ENCODE measurements around the gene GPC6. TPM values are rescaled to one million over a fixed set of nuclear protein-coding genes. Genes with fewer than 3 reads are reported as not detected.
"Not testable (repeated sequence)": the region's sequence is repeated elsewhere in the genome, so short reads cannot be mapped to it uniquely, and the experiment has no call there.

GPC6 gene
- total and polyA plus RNA-seq, 2 donors (not counting 1 experiment from before 2014, with no cell fraction given): not detected

GRCh38 chr13:94205896-94206295, 979.3 kb downstream of the GPC6 start:
- Histone ChIP-seq H3K4me2 (replicated peaks; ENCODE audit: low read depth, low read length, poor library complexity, severe bottlenecking) (no peak overlapping the region), H3K36me3 (replicated peaks in 1 of 2; ENCODE audit: control extremely low read depth in 1 of 2, control insufficient read depth in 1 of 2, extremely low read depth in 1 of 2, insufficient read depth in 2 of 2, low read length in 1 of 2) (no peaks in the 10 kb centered on the region), H3K9ac (ENCODE audit: low read length) (no peak overlapping the region), H2AFZ (ENCODE audit: insufficient read depth, low read depth, low read length, poor library complexity, severe bottlenecking) (no peak overlapping the region), H3K27ac (ENCODE audit: low read length in 2 of 2) (no peak overlapping the region), H3K9me3 (ENCODE audit: control extremely low read depth in 1 of 3, control insufficient read depth in 2 of 3, insufficient read depth in 1 of 3, low read length in 2 of 3) (no peaks in the 10 kb centered on the region), H3K4me3 (ENCODE audit: control extremely low read depth in 1 of 5, extremely low read depth in 1 of 5, insufficient read depth in 1 of 5, low read depth in 2 of 5, low read length in 4 of 5) (no peak overlapping the region), H3K4me1 (ENCODE audit: control insufficient read depth in 2 of 2, insufficient read depth in 2 of 2, low read length in 2 of 2) (no peaks in the 10 kb centered on the region), H3K27me3 (replicated peaks in 1 of 4; ENCODE audit: control extremely low read depth in 1 of 4, control insufficient read depth in 3 of 4, insufficient read depth in 4 of 4, low read length in 3 of 4) (no peaks in the 10 kb centered on the region), H4K20me1 (ENCODE audit: control insufficient read depth, insufficient read depth, low read length, poor library complexity, severe bottlenecking) (no peaks in the 10 kb centered on the region), H3K79me2 (ENCODE audit: control insufficient read depth, insufficient read depth, low read length) (no peaks in the 10 kb centered on the region)
- H3K4me3 Mint-ChIP-seq: no peak overlapping the region
- H3K4me1 Mint-ChIP-seq: no peaks in the 10 kb centered on the region
- TF ChIP-seq CTCF (IDR thresholded peaks at IDR 0.05) (no peak), EZH2 (IDR thresholded peaks at IDR 0.05; ENCODE audit: borderline replicate concordance, insufficient read depth, low read depth, low read length, poor library complexity, severe bottlenecking) (no peak)
- no peak overlapping the region for H3K27ac Mint-ChIP-seq
- 71% methylated on average over 1 of the region's 3 CpGs for WGBS (ENCODE audit: insufficient coverage)
- CTCF ChIA-PET: no interaction called here
- intact Hi-C loops (cut with micrococcal nuclease): no loop called here
- no peaks in the 10 kb centered on the region for H3K27me3 Mint-ChIP-seq
- ATAC-seq (ENCODE audit: low read depth) (no peak), DNase-seq (no peak)
- H3K9me3 Mint-ChIP-seq (ENCODE audit: insufficient read depth): no peaks in the 10 kb centered on the region
- POLR2A ChIA-PET: no interaction called here

DNA sequence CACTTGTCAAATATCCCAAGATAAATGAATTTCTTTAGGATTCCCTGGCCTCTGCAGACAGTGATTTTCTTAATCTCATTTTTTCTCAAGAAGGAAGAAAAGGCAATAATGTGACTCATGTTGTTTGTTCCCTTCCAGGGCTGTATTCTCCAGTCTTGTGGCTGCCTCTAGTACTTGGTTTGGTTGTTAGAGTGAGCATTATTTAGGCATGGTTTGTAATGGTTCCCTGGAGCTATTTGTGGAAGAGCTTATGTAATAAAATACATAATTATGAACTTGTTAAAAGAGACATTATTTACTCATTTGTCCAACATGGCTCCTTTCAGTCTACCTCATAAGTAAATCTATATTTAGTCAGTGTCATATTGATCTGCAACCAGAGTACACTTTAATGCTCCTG, 982.5 kb downstream of the GPC6 start:
- H3K9me3 ChIP-seq (ENCODE audit: control extremely low read depth in 1 of 3, control insufficient read depth in 2 of 3, insufficient read depth in 1 of 3, low read length in 2 of 3): no peaks in the 10 kb centered on the region
- H3K9ac ChIP-seq (ENCODE audit: low read length): no peak overlapping the region
- H2AFZ ChIP-seq (ENCODE audit: insufficient read depth, low read depth, low read length, poor library complexity, severe bottlenecking): no peak overlapping the region
- Mint-ChIP-seq H3K4me3 (no peak overlapping the region), H3K27ac (no peak overlapping the region), H3K27me3 (no peaks in the 10 kb centered on the region), H3K4me1 (no peaks in the 10 kb centered on the region), H3K9me3 (ENCODE audit: insufficient read depth) (no peaks in the 10 kb centered on the region)
- no peaks in the 10 kb centered on the region for H3K27me3 ChIP-seq (replicated peaks in 1 of 4; ENCODE audit: control extremely low read depth in 1 of 4, control insufficient read depth in 3 of 4, insufficient read depth in 4 of 4, low read length in 3 of 4)
- intact Hi-C loops (cut with micrococcal nuclease): no loop called here
- no peak for ATAC-seq (ENCODE audit: low read depth)
- no peak overlapping the region for H3K27ac ChIP-seq (ENCODE audit: low read length in 2 of 2)
- CTCF ChIA-PET: no interaction called here
- POLR2A ChIA-PET: no interaction called here
- no peaks in the 10 kb centered on the region for H3K36me3 ChIP-seq (replicated peaks in 1 of 2; ENCODE audit: control extremely low read depth in 1 of 2, control insufficient read depth in 1 of 2, extremely low read depth in 1 of 2, insufficient read depth in 2 of 2, low read length in 1 of 2)
- no peak for DNase-seq
- no peak overlapping the region for H3K4me3 ChIP-seq (ENCODE audit: control extremely low read depth in 1 of 5, extremely low read depth in 1 of 5, insufficient read depth in 1 of 5, low read depth in 2 of 5, low read length in 4 of 5)
- H3K4me2 ChIP-seq (replicated peaks; ENCODE audit: low read depth, low read length, poor library complexity, severe bottlenecking): no peak overlapping the region
- no peaks in the 10 kb centered on the region for H4K20me1 ChIP-seq (ENCODE audit: control insufficient read depth, insufficient read depth, low read length, poor library complexity, severe bottlenecking)
- H3K79me2 ChIP-seq (ENCODE audit: control insufficient read depth, insufficient read depth, low read length): no peaks in the 10 kb centered on the region
- TF ChIP-seq CTCF (IDR thresholded peaks at IDR 0.05) (no peak), EZH2 (IDR thresholded peaks at IDR 0.05; ENCODE audit: borderline replicate concordance, insufficient read depth, low read depth, low read length, poor library complexity, severe bottlenecking) (no peak)
- H3K4me1 ChIP-seq (ENCODE audit: control insufficient read depth in 2 of 2, insufficient read depth in 2 of 2, low read length in 2 of 2): no peaks in the 10 kb centered on the region

DNA sequence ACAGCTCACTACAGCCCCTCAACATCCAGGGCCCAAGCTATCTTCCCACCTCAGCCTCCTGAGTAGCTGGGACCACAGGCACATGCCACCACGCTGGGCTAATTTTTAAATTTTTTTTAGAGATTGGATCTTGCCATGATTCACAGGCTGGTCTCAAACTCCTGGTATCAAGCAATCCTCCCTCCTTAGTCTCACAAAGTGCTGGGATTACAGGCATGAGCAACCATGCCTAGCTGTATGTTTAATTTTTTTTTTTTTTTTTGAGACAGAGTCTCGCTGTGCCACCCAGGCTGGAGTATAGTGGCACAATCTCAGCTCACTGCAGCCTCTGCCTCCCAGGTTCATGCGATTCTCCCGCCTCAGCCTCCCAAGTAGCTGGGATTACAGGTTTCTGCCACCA, 983.3 kb downstream of the GPC6 start:
- H4K20me1 ChIP-seq (ENCODE audit: control insufficient read depth, insufficient read depth, low read length, poor library complexity, severe bottlenecking); H3K27me3 Mint-ChIP-seq; H3K4me1 Mint-ChIP-seq; H3K27ac Mint-ChIP-seq; CTCF ChIA-PET; ATAC-seq (ENCODE audit: low read depth); POLR2A ChIA-PET; H3K36me3 ChIP-seq (replicated peaks in 1 of 2; ENCODE audit: control extremely low read depth in 1 of 2, control insufficient read depth in 1 of 2, extremely low read depth in 1 of 2, insufficient read depth in 2 of 2, low read length in 1 of 2); DNase-seq; H3K27me3 ChIP-seq (replicated peaks in 1 of 4; ENCODE audit: control extremely low read depth in 1 of 4, control insufficient read depth in 3 of 4, insufficient read depth in 4 of 4, low read length in 3 of 4); H3K4me2 ChIP-seq (replicated peaks; ENCODE audit: low read depth, low read length, poor library complexity, severe bottlenecking); H3K9me3 Mint-ChIP-seq (ENCODE audit: insufficient read depth); H3K9me3 ChIP-seq (ENCODE audit: control extremely low read depth in 1 of 3, control insufficient read depth in 2 of 3, insufficient read depth in 1 of 3, low read length in 2 of 3); H2AFZ ChIP-seq (ENCODE audit: insufficient read depth, low read depth, low read length, poor library complexity, severe bottlenecking); H3K4me3 Mint-ChIP-seq; H3K27ac ChIP-seq (ENCODE audit: low read length in 2 of 2); intact Hi-C loops (cut with micrococcal nuclease); H3K4me3 ChIP-seq (ENCODE audit: control extremely low read depth in 1 of 5, extremely low read depth in 1 of 5, insufficient read depth in 1 of 5, low read depth in 2 of 5, low read length in 4 of 5); H3K9ac ChIP-seq (ENCODE audit: low read length); H3K4me1 ChIP-seq (ENCODE audit: control insufficient read depth in 2 of 2, insufficient read depth in 2 of 2, low read length in 2 of 2); H3K79me2 ChIP-seq (ENCODE audit: control insufficient read depth, insufficient read depth, low read length): not testable (repeated sequence)
- WGBS (ENCODE audit: insufficient coverage): 100% methylated on average over 2 of the region's 4 CpGs

Measured in B cell (primary cell).